NCI-H1105 treated with DMSO at 0.1 percent for 48 hours (cell line): Measurements from ENCODE around the gene ZBTB7C.

Experiments used
- DNase-seq: peaks from one replicate; lab custom pipeline; 2025; lab: John Stamatoyannopoulos, UW

The ZBTB7C gene

DNA sequence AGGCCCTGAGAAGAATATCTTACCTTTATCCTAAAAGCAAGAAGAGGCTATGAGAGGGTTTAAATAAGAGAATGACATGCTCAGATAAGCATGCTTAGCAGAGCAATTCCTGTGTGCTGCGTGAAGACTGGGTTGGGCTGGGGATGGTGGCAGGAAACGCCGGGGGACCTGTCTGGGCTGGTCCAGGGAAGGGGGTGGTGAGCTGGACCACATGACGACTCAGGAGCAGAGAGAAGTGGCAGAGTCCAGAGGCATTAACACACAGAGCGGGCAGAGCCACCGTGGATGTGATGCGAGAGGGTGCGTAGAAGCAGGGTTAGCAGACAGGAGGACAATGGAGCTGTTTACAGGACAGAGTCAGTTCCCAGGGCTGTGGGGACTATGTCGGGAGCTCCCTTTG is 84.5 kb downstream of the ZBTB7C start:
- no peak for DNase-seq

DNA sequence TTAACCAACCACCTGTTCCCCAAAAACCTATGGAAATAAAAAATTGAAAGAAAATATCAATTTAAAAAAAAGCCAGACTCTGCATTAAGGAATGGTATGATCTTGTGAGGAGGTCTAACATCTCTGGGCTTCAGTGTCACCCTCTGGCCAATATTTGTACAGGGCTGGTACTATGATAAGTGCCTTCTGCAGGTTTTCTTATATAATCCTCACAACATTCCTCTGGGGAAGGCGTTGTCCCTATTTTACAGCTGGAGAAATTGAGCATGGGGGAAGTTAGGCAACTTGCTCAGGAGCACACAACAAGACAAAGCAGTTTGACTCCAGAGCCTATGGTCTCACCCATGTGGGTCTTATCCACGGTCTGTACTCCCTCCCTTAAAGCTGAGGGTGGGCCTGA is 86.0 kb downstream of the ZBTB7C start:
- DNase-seq, result no peak

DNA sequence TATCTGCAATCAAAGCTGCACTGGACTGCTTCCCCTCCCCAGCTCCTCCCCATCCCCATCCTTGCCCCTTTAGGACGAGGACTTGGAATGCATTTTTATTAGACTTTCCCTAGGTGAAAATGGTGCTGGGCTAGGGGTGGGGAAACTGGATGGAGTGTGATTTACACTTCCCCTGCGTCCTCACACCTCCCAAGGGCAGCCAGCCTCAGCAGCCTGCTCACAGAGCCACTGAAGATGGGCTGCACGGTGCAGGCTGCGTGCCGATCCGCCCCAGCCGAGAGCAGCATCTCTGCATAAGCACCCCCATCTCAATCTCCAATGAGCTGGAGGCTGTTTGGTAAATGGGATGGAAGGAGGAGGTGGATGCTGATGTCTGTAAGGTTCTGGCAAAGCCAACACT is 87.6 kb downstream of the ZBTB7C start:
- no peak for DNase-seq

DNA sequence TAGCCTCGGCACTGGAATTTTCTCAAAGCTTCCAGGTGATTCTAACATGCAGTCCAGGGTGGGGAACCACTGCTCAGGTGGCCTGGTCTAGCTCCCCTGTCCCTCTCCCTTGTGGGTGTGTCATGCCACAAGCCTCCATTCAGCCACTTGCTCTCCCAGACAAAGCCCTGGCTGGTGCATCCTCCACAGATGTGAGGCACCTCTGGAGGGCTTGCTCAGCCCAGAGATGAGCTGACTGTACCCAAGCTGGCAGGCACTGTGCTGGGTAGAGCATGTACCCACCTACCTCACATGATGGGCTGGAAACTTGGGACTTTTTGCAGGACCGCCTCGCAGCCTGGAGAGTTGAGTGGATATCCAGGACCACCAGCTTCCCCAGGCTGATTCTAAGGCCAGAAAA is 88.1 kb downstream of the ZBTB7C start:
- DNase-seq, result no peak

DNA sequence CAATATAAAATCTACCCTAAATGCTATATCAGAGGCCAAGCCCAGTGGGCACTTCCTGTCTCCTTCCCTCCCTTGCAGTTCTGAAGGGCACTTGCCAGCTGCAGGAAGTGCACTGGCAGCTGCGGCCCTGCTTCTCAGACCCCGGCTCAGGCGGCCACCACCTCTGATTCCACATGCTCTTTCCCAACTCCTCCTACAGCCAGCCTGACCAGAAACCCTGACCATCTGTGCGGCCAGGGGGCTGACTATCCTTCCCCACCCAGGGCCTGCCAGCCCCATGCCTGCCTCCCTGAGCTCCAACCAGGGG is 88.6 kb downstream of the ZBTB7C start:
- no peak for DNase-seq

DNA sequence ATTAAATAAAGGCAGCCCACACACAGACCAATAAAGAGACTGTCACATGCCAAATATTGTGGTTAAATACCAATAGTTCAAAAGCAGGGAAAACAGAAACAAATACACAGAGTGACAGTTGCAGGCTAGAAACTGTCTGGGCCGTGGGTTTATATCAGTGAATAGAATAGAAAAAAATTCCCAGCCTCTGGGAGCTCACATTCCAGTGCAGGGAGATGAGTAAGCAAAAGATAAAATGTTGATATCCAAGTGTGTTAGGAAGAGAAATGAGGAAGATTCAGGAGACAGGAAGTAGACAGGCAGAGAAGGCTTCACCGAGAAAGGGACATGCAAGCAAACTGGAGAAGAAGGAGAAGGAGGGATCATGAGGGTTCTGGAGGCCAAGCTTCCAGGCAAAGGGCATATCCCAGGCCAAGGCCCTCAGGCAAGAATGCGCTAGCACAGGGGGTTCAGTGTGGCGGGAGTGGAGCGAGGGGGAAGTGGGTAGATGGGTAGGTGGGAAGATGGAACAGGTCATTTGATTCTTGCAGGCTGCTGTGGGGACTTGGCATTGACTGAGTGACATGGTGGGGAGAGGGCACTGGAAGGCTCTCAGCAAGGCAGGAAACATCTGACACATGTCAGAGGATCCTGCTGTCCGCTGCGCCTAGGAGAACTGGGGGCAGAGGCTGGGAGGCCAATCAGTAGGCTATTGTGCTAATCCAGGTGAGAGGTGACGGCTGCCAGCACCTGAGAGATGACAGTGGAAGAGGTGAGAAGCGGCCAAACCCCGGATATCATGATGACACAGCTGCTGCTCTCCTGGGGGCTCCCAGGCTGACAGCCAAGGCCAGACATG is 89.2 kb downstream of the ZBTB7C start:
- peak; percentile 87 for DNase-seq

DNA sequence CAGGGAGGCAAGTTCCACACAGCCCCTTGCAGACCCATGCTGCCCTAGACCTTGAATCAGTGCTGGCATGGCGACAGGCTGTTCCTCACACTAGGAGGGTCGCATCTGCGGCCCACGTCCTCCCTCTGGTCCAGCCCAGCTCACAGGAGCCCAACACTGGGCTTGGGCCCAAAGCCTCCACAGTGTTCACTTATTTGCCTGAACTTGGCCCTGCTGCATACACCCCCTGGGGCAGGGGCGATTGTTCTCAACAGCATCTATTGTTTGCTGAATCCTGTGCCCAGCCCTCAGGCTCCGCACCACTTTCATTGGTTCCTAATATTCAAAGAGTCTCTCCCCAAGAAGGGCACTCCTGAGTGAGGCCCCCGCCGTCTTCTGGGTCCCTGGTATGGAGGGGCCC is 90.7 kb downstream of the ZBTB7C start:
- DNase-seq, result no peak

DNA sequence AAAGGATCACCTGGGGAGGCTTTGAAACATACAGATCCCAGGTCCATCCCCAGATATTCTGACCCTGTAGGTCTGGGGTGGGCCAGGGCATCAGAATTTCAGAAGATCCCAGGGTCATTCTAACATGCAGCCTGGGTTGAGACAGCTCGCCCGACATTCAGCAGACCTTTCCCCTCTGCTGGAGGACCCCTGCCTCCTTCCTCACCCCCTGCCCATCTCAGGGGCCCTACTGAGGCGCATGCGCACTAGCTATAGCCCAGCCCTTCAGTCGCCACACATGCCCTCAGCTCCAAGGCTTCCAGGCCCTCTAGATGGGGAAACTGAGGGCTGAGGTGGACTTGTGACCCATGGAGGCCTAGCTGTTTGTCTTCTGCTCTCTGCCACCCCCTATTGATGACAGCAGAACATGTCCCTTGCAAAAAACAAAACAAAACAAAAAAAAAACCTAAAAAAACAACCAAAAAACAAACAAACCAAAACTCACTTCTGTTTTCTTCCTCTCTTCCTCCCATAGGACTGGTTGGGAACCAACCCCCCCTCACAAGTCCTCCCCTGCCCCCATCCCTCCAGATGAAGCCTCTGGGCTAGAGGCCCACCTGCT is 91.3 kb downstream of the ZBTB7C start:
- no peak for DNase-seq

DNA sequence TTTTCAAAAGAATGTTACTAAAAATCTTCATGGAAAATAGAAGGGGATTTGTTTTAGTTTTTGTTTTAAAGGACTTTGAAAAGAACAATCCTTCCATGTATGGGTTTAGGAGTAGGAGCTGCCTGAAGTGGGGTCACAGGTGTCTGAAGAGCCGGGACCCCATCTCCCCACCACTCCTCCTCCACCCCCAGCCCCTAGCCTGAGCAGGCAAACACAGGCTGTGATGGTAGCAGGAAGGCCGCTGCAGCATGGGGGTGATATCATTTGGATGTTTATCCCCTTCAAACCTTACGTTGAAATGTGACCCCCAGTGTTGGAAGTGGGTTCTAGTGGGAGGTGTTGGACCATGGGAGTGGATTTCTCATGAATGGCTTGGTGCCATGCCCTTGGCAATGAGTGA is 93.0 kb downstream of the ZBTB7C start:
- no peak for DNase-seq

DNA sequence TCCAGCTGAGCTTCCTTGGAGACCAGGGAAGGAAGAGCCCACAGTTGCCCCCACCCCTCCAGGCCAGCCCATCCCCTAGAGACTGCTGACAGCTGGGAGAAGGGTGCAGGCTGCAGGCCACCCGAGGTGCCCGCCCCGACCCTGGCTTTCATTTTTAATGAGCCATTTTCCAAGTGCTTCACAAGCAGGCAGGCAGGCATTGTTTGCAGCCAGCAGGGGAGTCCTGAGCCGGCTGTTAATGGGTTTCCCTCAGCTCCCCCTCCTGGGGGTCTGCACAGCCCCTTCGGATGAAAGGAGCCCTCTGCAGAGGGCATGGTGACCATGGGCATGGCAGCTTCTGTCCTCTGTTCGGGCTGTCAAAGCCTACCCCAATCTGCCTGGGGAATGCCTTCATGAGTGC is 94.5 kb downstream of the ZBTB7C start:
- DNase-seq, result peak; percentile 74

DNA sequence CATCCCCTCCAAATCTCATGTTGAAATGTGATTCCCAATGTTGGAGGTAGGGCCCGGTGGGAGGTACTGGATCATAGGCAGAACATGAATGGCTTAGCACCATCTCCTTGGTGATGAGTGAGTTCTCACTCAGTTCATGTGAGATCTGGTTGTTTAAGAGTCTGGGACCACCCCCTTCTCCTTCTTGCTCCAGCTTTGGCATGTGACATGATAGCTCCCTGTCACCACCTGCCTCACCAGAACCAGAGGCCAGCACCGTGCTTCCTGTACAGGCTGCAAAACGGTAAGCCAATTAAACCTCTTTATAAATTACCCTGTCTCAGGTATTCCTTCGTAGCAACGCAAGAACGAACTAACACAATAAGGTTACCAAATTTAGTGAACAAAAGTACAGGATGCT is 95.4 kb downstream of the ZBTB7C start:
- DNase-seq, result peak; percentile 25

DNA sequence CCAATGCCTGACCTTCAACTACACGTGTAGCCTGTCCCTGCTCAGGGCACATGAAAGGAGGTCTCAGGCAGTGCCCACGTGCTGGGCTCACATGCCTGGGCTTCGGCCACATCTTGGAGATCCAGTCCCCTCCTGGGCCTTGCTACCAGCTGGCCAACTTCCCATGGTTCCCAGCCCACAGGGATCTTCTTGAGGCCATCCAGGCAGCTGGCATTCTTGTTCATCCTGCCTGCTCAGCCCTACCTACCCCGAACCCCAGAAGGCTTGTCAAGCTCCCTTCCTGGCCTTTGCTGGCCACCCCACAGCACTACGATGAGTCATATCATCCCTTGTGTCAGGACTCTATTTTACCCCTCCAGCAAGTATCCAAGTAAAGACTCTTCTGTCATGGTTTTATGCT is 97.1 kb downstream of the ZBTB7C start:
- DNase-seq, result no peak

DNA sequence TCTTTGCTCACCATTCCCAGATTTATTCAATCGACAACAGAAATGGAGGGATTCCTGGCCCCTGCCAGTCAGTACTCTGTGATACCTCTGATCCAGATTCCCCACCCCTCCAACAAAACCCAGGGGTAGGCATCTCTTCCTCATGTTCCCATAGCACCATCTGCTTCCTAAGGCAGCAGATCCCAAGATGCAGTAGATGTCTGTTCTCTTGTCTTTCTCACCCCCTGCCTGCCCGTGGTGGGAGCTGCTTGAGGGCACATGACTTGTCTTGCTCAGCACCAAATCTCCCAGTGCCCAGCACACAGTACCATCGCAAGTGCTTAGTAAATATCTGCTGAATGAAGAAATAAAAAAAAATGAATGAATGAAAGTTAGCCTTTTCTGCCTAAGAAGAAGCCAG is 98.2 kb downstream of the ZBTB7C start:
- no peak for DNase-seq

DNA sequence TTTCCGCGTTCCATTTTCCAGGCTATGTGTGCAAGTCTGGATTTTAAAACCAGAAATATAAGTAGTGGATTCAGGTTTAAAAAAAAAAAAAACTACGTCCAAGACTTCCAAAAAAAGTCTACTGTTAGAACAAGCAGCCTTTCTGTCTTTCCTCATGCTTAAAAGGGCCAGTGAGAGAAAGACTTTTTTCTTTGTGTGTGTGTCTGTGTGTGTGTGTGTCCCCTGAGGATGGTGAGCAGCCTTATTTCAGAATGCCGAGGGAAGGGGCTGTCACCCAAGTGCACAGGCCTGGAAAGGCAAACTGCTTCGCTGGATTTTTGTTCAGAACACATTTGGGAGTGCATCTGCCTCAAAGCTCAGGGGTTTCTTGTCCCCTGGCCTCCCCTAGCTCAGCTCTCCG is 98.8 kb downstream of the ZBTB7C start:
- no peak for DNase-seq

DNA sequence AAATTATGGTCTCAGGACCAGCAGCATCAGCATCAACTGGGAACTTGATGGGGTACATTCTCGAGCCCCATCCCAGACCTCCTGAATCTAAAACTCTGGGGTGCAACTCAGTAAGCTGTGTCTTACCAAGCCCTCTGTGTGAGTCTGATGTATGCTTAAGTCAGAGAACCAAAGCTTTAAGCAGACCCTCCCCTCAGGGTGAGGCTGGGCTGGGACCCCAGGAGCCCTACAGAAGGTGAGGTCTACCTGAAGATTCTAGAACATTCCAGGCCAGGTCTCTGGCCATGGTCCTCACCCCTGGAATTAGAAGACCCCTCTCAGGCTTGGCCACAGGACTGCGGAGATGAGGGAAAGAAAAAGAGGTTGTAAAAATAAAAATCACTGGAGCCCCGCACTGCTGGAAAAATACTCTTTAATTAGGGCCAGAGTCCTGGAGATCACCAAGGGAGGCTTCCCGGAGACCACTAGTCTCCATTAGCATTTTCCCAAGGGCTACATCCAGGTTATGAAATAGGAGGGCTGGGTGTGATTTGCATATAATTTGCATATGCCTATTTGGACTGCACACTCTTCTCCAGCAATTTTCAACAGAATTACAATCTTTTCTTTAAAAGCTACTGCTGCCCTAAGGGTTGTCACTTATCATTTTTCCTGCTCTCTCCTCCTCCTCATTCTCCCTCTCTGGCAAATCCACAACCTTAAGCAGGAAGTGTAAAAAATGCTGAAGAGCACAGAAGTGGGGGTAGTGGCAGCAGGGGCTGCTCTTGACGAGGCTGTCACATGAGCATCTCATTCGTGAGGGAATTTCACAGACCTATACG is 100.2 kb downstream of the ZBTB7C start:
- DNase-seq, result no peak

DNA sequence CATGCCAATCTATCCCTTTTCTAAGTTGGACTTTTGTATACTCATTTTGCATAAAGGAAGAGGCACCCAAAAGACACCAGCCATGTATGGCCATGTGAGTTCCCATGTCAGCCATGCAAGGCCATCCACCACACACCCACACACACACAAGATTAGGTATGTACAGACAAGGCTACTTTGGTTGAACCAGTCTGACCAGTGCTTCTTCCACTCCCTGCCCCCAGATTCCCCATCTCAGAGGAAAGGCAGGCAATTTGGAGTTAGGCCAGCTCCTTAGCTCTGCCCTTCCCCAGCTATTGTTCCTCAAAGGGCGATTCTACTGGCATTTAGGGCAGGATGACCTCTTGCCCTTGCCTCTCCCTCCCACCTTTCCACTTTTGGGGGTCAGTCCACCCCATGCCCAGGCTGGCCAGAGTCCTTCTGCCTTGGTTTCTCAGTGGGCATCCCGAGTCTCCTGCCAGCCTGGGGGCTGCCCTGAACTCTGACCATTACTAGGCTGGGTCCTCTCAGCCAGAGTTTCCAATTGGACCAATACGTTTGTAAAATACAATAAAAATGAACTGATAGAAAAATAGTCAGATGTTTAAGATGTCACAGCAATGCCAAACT is 101.1 kb downstream of the ZBTB7C start:
- no peak for DNase-seq

DNA sequence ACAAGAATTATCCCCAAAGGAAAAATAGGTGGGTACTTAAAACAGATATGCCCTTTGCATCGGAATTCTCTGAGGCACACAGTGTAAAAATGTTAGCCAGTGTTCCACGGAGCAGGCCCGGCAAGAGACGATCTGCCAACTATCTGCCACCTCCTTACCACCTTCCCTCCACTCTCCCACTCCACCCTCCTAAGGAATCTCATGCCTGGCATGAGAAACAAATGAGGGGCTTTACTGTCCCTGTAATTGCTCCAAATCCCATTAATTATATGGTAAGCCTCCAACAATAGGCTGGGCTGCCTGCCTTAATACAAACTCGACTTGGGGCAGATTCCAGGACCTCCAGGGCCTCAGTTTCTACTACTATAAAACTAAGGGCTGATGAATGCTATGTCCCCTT is 102.3 kb downstream of the ZBTB7C start:
- no peak for DNase-seq

DNA sequence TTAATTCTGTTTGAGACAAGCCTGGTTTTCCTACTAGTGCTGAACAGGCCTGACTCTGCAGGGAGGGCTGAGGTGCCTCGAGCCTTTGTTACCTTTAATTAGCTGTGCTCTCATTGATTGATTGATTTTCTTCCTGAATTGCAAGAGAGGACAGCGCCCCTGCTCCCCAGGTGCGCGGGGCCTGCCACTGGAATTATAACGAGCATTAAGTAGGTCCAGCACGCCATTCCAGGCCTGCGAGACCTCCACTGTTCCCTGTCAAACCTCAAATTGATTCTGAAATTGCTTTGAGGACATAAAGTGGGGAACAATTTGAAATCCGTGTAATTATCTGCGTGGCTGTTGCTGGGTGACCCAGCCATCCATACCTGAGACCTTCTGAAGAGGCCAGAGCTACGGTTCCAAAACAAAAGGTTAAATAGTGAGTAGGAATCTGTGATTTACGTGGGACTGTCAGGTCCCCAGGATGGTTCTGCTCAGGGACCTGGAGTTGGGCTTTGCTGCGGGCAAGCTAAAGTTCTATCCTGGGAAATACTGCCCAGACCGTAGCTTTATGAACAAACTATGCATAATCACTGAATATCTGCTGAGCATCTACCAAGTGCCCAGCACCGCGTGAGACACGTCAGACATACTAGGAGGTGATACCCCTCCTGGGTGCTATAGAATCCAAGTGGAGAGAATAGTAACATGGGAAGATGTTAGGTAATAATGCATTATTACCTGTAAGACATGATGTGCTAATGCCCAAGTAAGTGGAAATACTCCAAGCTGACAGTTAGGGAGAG is 104.1 kb downstream of the ZBTB7C start:
- no peak for DNase-seq

DNA sequence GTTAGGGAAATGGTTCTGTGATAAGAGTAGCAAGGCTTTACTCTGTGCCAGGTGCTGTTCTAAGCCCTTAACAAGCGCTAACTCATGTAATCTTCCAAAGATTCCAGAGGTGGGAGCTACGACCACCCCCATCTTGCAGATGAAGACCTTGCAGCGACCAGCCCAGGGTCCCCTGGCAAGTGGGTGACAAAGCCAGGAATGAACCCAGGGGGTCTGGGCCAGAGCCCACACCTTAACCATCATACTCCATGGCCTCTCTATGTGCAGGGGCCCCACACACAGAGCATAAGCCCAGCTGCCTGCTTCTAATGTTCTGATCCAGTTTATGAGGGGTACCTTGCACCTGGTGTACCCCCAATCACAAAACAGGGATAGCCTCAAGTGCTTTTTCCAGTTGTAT is 105.3 kb downstream of the ZBTB7C start:
- DNase-seq, result no peak

DNA sequence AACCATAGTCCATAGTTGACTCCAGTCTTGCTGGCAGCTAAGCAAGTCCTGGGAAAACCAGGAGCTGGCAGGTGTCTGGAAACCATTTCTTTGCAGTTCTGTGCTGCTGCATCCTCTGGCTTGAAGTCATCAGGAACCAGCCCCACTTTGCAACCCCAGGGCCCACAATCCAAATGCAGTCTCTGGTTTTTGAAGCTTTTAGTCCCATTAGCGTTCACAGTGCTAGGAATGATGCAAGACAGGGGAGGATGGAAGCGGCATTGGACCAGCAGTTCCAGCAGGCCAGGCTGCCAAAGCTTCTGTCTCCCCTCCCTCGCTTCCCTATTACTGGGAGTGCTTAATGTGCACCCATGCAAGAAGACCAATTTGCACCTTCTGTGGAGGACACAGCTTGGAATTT is 106.4 kb downstream of the ZBTB7C start:
- no peak for DNase-seq

DNA sequence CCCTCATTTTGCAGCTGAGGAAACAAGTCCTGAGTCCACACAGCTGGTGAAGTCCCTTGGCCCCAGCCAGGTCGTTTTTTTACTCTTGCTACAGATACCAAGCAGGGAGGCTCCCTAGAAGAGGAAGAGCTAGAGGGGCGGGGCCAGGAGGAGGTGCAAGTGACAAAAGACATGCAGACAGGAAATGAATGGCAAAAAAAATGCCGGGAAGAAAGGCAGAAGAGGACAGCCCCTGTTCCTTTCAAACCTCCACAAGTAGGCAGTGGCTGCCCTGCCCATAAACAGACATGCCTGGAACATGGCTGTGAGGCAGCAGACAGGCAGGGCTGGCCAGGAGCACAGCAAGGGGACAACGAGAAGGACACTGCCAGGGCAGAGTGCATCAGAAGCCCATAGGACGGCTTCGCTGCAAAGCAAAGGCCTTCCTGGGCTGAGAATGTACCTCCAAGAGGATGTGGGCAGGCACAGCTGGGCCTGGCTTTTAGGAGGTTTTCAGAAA is 108.7 kb downstream of the ZBTB7C start:
- DNase-seq, result no peak

DNA sequence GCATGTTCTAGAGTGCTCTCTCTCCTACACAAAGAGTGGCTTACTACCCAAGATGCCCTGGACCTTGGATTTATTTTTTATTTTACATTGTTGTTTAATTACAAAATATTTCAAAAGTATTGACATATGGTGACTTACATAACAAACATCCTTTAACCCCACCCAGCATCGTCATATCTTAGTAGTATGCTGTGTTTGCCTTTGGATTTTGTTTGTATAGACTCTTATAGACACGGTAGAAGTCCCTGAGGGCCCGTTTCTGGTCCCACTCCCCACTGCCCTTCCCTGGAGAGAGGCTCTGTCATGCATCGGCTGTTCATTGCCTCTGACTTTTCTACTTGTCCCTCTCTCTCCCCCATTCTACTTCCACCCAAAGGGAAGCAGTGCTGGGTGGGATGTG is 112.0 kb downstream of the ZBTB7C start:
- DNase-seq, result no peak
